ENCODE results near the gene ROR1.

Gene ROR1

GRCh38 chr1:63890468-63890867, 116.7 kb downstream of the ROR1 start:
- no peak overlapping the region for H3K27ac ChIP-seq (ENCODE audit: low read depth, low read length)
- H3K36me3 ChIP-seq (ENCODE audit: insufficient read depth, low read length): no peaks in the 10 kb centered on the region
- H3K9ac ChIP-seq (ENCODE audit: low read length): no peak overlapping the region
- no peak overlapping the region for H3K4me3 ChIP-seq (ENCODE audit: low read depth in 1 of 2, low read length in 2 of 2)
- H3K27me3 ChIP-seq (ENCODE audit: control insufficient read depth in 1 of 2, insufficient read depth in 2 of 2, low read length in 2 of 2): no peaks in the 10 kb centered on the region
- peaks cover 31% of the 10 kb centered on the region for H3K4me1 ChIP-seq (ENCODE audit: insufficient read depth, low read length)
- no peaks in the 10 kb centered on the region for H3K9me3 ChIP-seq (ENCODE audit: low read length)

GRCh38 chr1:63891060-63891690, 117.4 kb downstream of the ROR1 start:
- Histone ChIP-seq H3K9ac (ENCODE audit: low read length) (no peak overlapping the region), H3K9me3 (ENCODE audit: low read length) (no peaks in the 10 kb centered on the region), H3K36me3 (ENCODE audit: insufficient read depth, low read length) (no peaks in the 10 kb centered on the region), H3K27me3 (ENCODE audit: control insufficient read depth in 1 of 2, insufficient read depth in 2 of 2, low read length in 2 of 2) (no peaks in the 10 kb centered on the region), H3K27ac (ENCODE audit: low read depth, low read length) (no peak overlapping the region), H3K4me1 (ENCODE audit: insufficient read depth, low read length) (peaks cover 30% of the 10 kb centered on the region), H3K4me3 (ENCODE audit: low read depth in 1 of 2, low read length in 2 of 2) (no peak overlapping the region)

- H3K27ac ChIP-seq (ENCODE audit: low read depth, low read length): peak overlapping the region; percentile 54
- H3K36me3 ChIP-seq (ENCODE audit: insufficient read depth, low read length): no peaks in the 10 kb centered on the region
- no peaks in the 10 kb centered on the region for H3K9me3 ChIP-seq (ENCODE audit: low read length)
- no peak overlapping the region for H3K4me3 ChIP-seq (ENCODE audit: low read depth in 1 of 2, low read length in 2 of 2)
- H3K9ac ChIP-seq (ENCODE audit: low read length): peak overlapping the region; percentile 20
- H3K4me1 ChIP-seq (ENCODE audit: insufficient read depth, low read length): peaks cover 21% of the 10 kb centered on the region
- no peaks in the 10 kb centered on the region for H3K27me3 ChIP-seq (ENCODE audit: control insufficient read depth in 1 of 2, insufficient read depth in 2 of 2, low read length in 2 of 2)
These were observed 119.0 kb downstream of the ROR1 start for GRCh38 chr1:63892632-63893395.

GRCh38 chr1:63893976-63894375, 120.2 kb downstream of the ROR1 start:
- peaks cover 30% of the 10 kb centered on the region for H3K4me1 ChIP-seq (ENCODE audit: insufficient read depth, low read length)
- H3K9ac ChIP-seq (ENCODE audit: low read length): no peak overlapping the region
- H3K9me3 ChIP-seq (ENCODE audit: low read length): no peaks in the 10 kb centered on the region
- H3K27ac ChIP-seq (ENCODE audit: low read depth, low read length): no peak overlapping the region
- no peaks in the 10 kb centered on the region for H3K27me3 ChIP-seq (ENCODE audit: control insufficient read depth in 1 of 2, insufficient read depth in 2 of 2, low read length in 2 of 2)
- H3K36me3 ChIP-seq (ENCODE audit: insufficient read depth, low read length): no peaks in the 10 kb centered on the region
- no peak overlapping the region for H3K4me3 ChIP-seq (ENCODE audit: low read depth in 1 of 2, low read length in 2 of 2)

GRCh38 chr1:63894627-63895265, 120.9 kb downstream of the ROR1 start:
- no peak overlapping the region for H3K9ac ChIP-seq (ENCODE audit: low read length)
- no peak overlapping the region for H3K4me3 ChIP-seq (ENCODE audit: low read depth in 1 of 2, low read length in 2 of 2)
- peaks cover 37% of the 10 kb centered on the region for H3K4me1 ChIP-seq (ENCODE audit: insufficient read depth, low read length)
- no peak overlapping the region for H3K27ac ChIP-seq (ENCODE audit: low read depth, low read length)
- H3K36me3 ChIP-seq (ENCODE audit: insufficient read depth, low read length): no peaks in the 10 kb centered on the region
- H3K9me3 ChIP-seq (ENCODE audit: low read length): no peaks in the 10 kb centered on the region
- no peaks in the 10 kb centered on the region for H3K27me3 ChIP-seq (ENCODE audit: control insufficient read depth in 1 of 2, insufficient read depth in 2 of 2, low read length in 2 of 2)

GRCh38 chr1:63896755-63897154, 122.9 kb downstream of the ROR1 start:
- H3K36me3 ChIP-seq (ENCODE audit: insufficient read depth, low read length): no peaks in the 10 kb centered on the region
- H3K4me3 ChIP-seq (ENCODE audit: low read depth in 1 of 2, low read length in 2 of 2): no peak overlapping the region
- H3K4me1 ChIP-seq (ENCODE audit: insufficient read depth, low read length): peaks cover 37% of the 10 kb centered on the region
- H3K9me3 ChIP-seq (ENCODE audit: low read length): no peaks in the 10 kb centered on the region
- H3K27ac ChIP-seq (ENCODE audit: low read depth, low read length): no peak overlapping the region
- no peaks in the 10 kb centered on the region for H3K27me3 ChIP-seq (ENCODE audit: control insufficient read depth in 1 of 2, insufficient read depth in 2 of 2, low read length in 2 of 2)
- no peak overlapping the region for H3K9ac ChIP-seq (ENCODE audit: low read length)

- H3K4me1 ChIP-seq (ENCODE audit: insufficient read depth, low read length): peaks cover 19% of the 10 kb centered on the region
- no peak overlapping the region for H3K27ac ChIP-seq (ENCODE audit: low read depth, low read length)
- H3K9me3 ChIP-seq (ENCODE audit: low read length): no peaks in the 10 kb centered on the region
- no peak overlapping the region for H3K4me3 ChIP-seq (ENCODE audit: low read depth in 1 of 2, low read length in 2 of 2)
- no peaks in the 10 kb centered on the region for H3K36me3 ChIP-seq (ENCODE audit: insufficient read depth, low read length)
- no peak overlapping the region for H3K9ac ChIP-seq (ENCODE audit: low read length)
- no peaks in the 10 kb centered on the region for H3K27me3 ChIP-seq (ENCODE audit: control insufficient read depth in 1 of 2, insufficient read depth in 2 of 2, low read length in 2 of 2)
These were observed 124.8 kb downstream of the ROR1 start for GRCh38 chr1:63898428-63899196.

- Histone ChIP-seq H3K27me3 (ENCODE audit: control insufficient read depth in 1 of 2, insufficient read depth in 2 of 2, low read length in 2 of 2) (no peaks in the 10 kb centered on the region), H3K9me3 (ENCODE audit: low read length) (no peaks in the 10 kb centered on the region), H3K4me3 (ENCODE audit: low read depth in 1 of 2, low read length in 2 of 2) (no peak overlapping the region), H3K27ac (ENCODE audit: low read depth, low read length) (no peak overlapping the region), H3K4me1 (ENCODE audit: insufficient read depth, low read length) (peaks cover 15% of the 10 kb centered on the region), H3K9ac (ENCODE audit: low read length) (no peak overlapping the region), H3K36me3 (ENCODE audit: insufficient read depth, low read length) (no peaks in the 10 kb centered on the region)
These were observed 127.3 kb downstream of the ROR1 start for GRCh38 chr1:63901094-63901493.

- Histone ChIP-seq H3K27me3 (ENCODE audit: control insufficient read depth in 1 of 2, insufficient read depth in 2 of 2, low read length in 2 of 2) (no peaks in the 10 kb centered on the region), H3K36me3 (ENCODE audit: insufficient read depth, low read length) (no peaks in the 10 kb centered on the region), H3K4me3 (ENCODE audit: low read depth in 1 of 2, low read length in 2 of 2) (no peak overlapping the region), H3K4me1 (ENCODE audit: insufficient read depth, low read length) (peaks cover 29% of the 10 kb centered on the region), H3K9ac (ENCODE audit: low read length) (no peak overlapping the region), H3K27ac (ENCODE audit: low read depth, low read length) (no peak overlapping the region), H3K9me3 (ENCODE audit: low read length) (no peaks in the 10 kb centered on the region)
These were observed 129.2 kb downstream of the ROR1 start for GRCh38 chr1:63902844-63903589.

- Histone ChIP-seq H3K9me3 (ENCODE audit: low read length) (no peaks in the 10 kb centered on the region), H3K27ac (ENCODE audit: low read depth, low read length) (no peak overlapping the region), H3K4me3 (ENCODE audit: low read depth in 1 of 2, low read length in 2 of 2) (no peak overlapping the region), H3K36me3 (ENCODE audit: insufficient read depth, low read length) (no peaks in the 10 kb centered on the region), H3K27me3 (ENCODE audit: control insufficient read depth in 1 of 2, insufficient read depth in 2 of 2, low read length in 2 of 2) (no peaks in the 10 kb centered on the region), H3K9ac (ENCODE audit: low read length) (no peak overlapping the region), H3K4me1 (ENCODE audit: insufficient read depth, low read length) (peaks cover 24% of the 10 kb centered on the region)
These were observed 130.3 kb downstream of the ROR1 start for GRCh38 chr1:63903947-63904610.
